Measurements from ENCODE around the gene CASTOR2.
"Not testable (repeated sequence)": the region's sequence is repeated elsewhere in the genome, so short reads cannot be mapped to it uniquely, and the experiment has no call there.

- not testable (repeated sequence) for TF ChIP-seq POLR2A, CTCF (IDR thresholded peaks at IDR 0.05)
Observed at GRCh38 chr7:74941302-74942069, 23.0 kb upstream of the CASTOR2 start.
